ENCODE results near the gene LVRN.

- TF ChIP-seq CTCF (IDR thresholded peaks at IDR 0.05) (no peak), POLR2AphosphoS5 (IDR thresholded peaks at IDR 0.05) (no peak)
Observed at GRCh38 chr5:116032991-116033390, 70.7 kb downstream of the LVRN start.
